Suprapubic skin (tissue), 4 donors: Measurements from ENCODE around the gene DENND2A. TPM values are rescaled to one million over a fixed set of nuclear protein-coding genes. Genes with fewer than 3 reads are reported as not detected.

Source experiments
- DNase-seq, 2 donors: peaks; one replicate each; pipeline ENCODE4 v3.0.0-alpha.2; 2019; ENCODE audit warnings: low spot score in 2 of 2
- H3K27ac ChIP-seq: fragments of 200-600 bp; sonication (generic); one replicate; pipeline ENCODE4 v1.5.1; 2019
- H3K27me3 ChIP-seq: fragments of 200-600 bp; sonication (generic); one replicate; pipeline ENCODE4 v1.5.1; 2019
- H3K36me3 ChIP-seq: fragments of 200-600 bp; sonication (generic); one replicate; pipeline ENCODE4 v1.5.1; 2019
- H3K4me1 ChIP-seq: fragments of 200-600 bp; sonication (generic); one replicate; pipeline ENCODE4 v1.5.1; 2019
- H3K4me3 ChIP-seq: fragments of 200-600 bp; sonication (generic); one replicate; pipeline ENCODE4 v1.5.1; 2019; ENCODE audit warnings: mild to moderate bottlenecking
- H3K9me3 ChIP-seq: fragments of 200-600 bp; sonication (generic); one replicate; pipeline ENCODE4 v1.5.1; 2019
- CTCF ChIP-seq, 2 donors: fragments of 200-600 bp in 1 of 2; fragments of 450-650 bp in 1 of 2; sonication (generic) in 1 of 2; IDR thresholded peaks; one replicate each; pipeline ENCODE4 v1.5.1; 2016 to 2019; ENCODE audit warnings: antibody characterized with exemption in 2 of 2, mild to moderate bottlenecking in 1 of 2, moderate library complexity in 1 of 2
- EP300 ChIP-seq: sonication (generic); formaldehyde crosslinking; IDR thresholded peaks from one replicate; pipeline ENCODE4 v1.6.1; 2017; ENCODE audit warnings: antibody characterized with exemption
- POLR2A ChIP-seq, 2 donors: fragments of 450-650 bp; IDR thresholded peaks; one replicate each; pipeline ENCODE4 v1.6.1; 2017; ENCODE audit warnings: antibody characterized with exemption in 2 of 2, mild to moderate bottlenecking in 2 of 2, moderate library complexity in 2 of 2
- POLR2AphosphoS5 ChIP-seq, 3 donors: sonication (generic); formaldehyde crosslinking; IDR thresholded peaks; one replicate each; pipeline ENCODE4 v1.6.1; 2017; ENCODE audit warnings: antibody characterized with exemption in 3 of 3
- WGBS: methylation state at CpG from one replicate; pipeline ENCODE4 v1.1.5; 2018; 5-methylcytosine and 5-hydroxymethylcytosine counted together
- total RNA-seq, 4 donors: library from RNA; depleted of rRNA; stranded (reverse); fragments of >200 nt; gene quantifications; one replicate each; pipeline ENCODE4 v1.1.0, GENCODE V29; 2016

Gene DENND2A
- total RNA-seq, 4 donors from 2014 or later = 0.99 to 5.1 (median 2.2) TPM

GRCh38 chr7:140610204-140611165 is 30.1 kb downstream of the DENND2A start:
- H3K9me3 ChIP-seq = no peaks in the 10 kb centered on the region
- no peak overlapping the region for H3K4me3 ChIP-seq
- H3K36me3 ChIP-seq = no peaks in the 10 kb centered on the region
- H3K27me3 ChIP-seq = no peaks in the 10 kb centered on the region
- H3K27ac ChIP-seq = peak overlapping the region; percentile 2
- no peak for DNase-seq
- TF ChIP-seq EP300 (no peak), POLR2AphosphoS5 (IDR thresholded peaks at IDR 0.05) (no peak), CTCF (IDR thresholded peaks at IDR 0.05) (no peak), POLR2A (IDR thresholded peaks at IDR 0.05) (no peak)
- no peaks in the 10 kb centered on the region for H3K4me1 ChIP-seq
- WGBS = 75% methylated on average over 12 of the region's 12 CpGs

- no peak for DNase-seq
- H3K9me3 ChIP-seq = no peaks in the 10 kb centered on the region
- TF ChIP-seq POLR2A (IDR thresholded peaks at IDR 0.05) (no peak), CTCF (IDR thresholded peaks at IDR 0.05) (no peak), POLR2AphosphoS5 (IDR thresholded peaks at IDR 0.05) (no peak), EP300 (no peak)
- WGBS = 89% methylated on average over 2 of the region's 2 CpGs
- H3K4me1 ChIP-seq = no peaks in the 10 kb centered on the region
- no peak overlapping the region for H3K27ac ChIP-seq
- no peak overlapping the region for H3K4me3 ChIP-seq
- H3K36me3 ChIP-seq = no peaks in the 10 kb centered on the region
- no peaks in the 10 kb centered on the region for H3K27me3 ChIP-seq
Measured at GRCh38 chr7:140609646-140610045, 31.0 kb downstream of the DENND2A start.

GRCh38 chr7:140607441-140607989 is 33.1 kb downstream of the DENND2A start:
- peak overlapping the region; percentile 49 for H3K27ac ChIP-seq
- no peaks in the 10 kb centered on the region for H3K36me3 ChIP-seq
- no peaks in the 10 kb centered on the region for H3K27me3 ChIP-seq
- no peaks in the 10 kb centered on the region for H3K4me1 ChIP-seq
- 46% methylated on average over 4 of the region's 7 CpGs for WGBS
- no peak for TF ChIP-seq POLR2A (IDR thresholded peaks at IDR 0.05)
- no peak for TF ChIP-seq CTCF (IDR thresholded peaks at IDR 0.05)
- TF ChIP-seq POLR2AphosphoS5 (IDR thresholded peaks at IDR 0.05) = no peak
- H3K9me3 ChIP-seq = no peaks in the 10 kb centered on the region
- peak in 1 of 2 donors; percentile 86 for DNase-seq
- no peak overlapping the region for H3K4me3 ChIP-seq

- no peaks in the 10 kb centered on the region for H3K4me1 ChIP-seq
- no peaks in the 10 kb centered on the region for H3K36me3 ChIP-seq
- H3K27me3 ChIP-seq = no peaks in the 10 kb centered on the region
- no peaks in the 10 kb centered on the region for H3K9me3 ChIP-seq
- WGBS = 78% methylated on average over 5 of the region's 5 CpGs
- H3K27ac ChIP-seq = no peak overlapping the region
- no peak for DNase-seq
- TF ChIP-seq POLR2AphosphoS5 (IDR thresholded peaks at IDR 0.05) = no peak
- TF ChIP-seq EP300 = no peak
- TF ChIP-seq POLR2A (IDR thresholded peaks at IDR 0.05) = no peak
- no peak for TF ChIP-seq CTCF (IDR thresholded peaks at IDR 0.05)
- H3K4me3 ChIP-seq = no peak overlapping the region
Measured at GRCh38 chr7:140605337-140605736, 35.3 kb downstream of the DENND2A start.

GRCh38 chr7:140604760-140605159 is 35.9 kb downstream of the DENND2A start:
- 68% methylated on average over 4 of the region's 4 CpGs for WGBS
- H3K36me3 ChIP-seq = no peaks in the 10 kb centered on the region
- H3K4me3 ChIP-seq = no peak overlapping the region
- H3K4me1 ChIP-seq = no peaks in the 10 kb centered on the region
- no peak for TF ChIP-seq CTCF (IDR thresholded peaks at IDR 0.05)
- TF ChIP-seq EP300 = no peak
- peak in 1 of 3 donors; percentile 37 for TF ChIP-seq POLR2AphosphoS5 (IDR thresholded peaks at IDR 0.05)
- no peak for TF ChIP-seq POLR2A (IDR thresholded peaks at IDR 0.05)
- H3K27ac ChIP-seq = no peak overlapping the region
- no peak for DNase-seq
- H3K27me3 ChIP-seq = no peaks in the 10 kb centered on the region
- no peaks in the 10 kb centered on the region for H3K9me3 ChIP-seq
